Measurements from ENCODE around the gene SMYD4.
"Not testable (repeated sequence)": the region's sequence is repeated elsewhere in the genome, so short reads cannot be mapped to it uniquely, and the experiment has no call there.

Gene SMYD4

GRCh38 chr17:1830288-1830687, 586 bp upstream of the SMYD4 start:
- TF ChIP-seq, protein P1, sequence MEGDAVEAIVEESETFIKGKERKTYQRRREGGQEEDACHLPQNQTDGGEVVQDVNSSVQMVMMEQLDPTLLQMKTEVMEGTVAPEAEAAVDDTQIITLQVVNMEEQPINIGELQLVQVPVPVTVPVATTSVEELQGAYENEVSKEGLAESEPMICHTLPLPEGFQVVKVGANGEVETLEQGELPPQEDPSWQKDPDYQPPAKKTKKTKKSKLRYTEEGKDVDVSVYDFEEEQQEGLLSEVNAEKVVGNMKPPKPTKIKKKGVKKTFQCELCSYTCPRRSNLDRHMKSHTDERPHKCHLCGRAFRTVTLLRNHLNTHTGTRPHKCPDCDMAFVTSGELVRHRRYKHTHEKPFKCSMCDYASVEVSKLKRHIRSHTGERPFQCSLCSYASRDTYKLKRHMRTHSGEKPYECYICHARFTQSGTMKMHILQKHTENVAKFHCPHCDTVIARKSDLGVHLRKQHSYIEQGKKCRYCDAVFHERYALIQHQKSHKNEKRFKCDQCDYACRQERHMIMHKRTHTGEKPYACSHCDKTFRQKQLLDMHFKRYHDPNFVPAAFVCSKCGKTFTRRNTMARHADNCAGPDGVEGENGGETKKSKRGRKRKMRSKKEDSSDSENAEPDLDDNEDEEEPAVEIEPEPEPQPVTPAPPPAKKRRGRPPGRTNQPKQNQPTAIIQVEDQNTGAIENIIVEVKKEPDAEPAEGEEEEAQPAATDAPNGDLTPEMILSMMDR (IDR thresholded peaks at IDR 0.05; ENCODE audit: extremely low read depth, missing control alignments) = no peak
- peak; percentile 35 for DNase-seq (ENCODE audit: low spot score)

- DNase-seq (ENCODE audit: low spot score) = peak; percentile 18
- TF ChIP-seq, protein P1 (IDR thresholded peaks at IDR 0.05; ENCODE audit: extremely low read depth, missing control alignments) = no peak
Observed at GRCh38 chr17:1829216-1829591, 498 bp downstream of the SMYD4 start.

GRCh38 chr17:1820528-1821252, 9.0 kb downstream of the SMYD4 start:
- DNase-seq (ENCODE audit: low spot score) = peak; percentile 30
- TF ChIP-seq, protein P1 (IDR thresholded peaks at IDR 0.05; ENCODE audit: extremely low read depth, missing control alignments) = no peak

GRCh38 chr17:1813088-1813487, 16.6 kb downstream of the SMYD4 start:
- DNase-seq (ENCODE audit: low spot score) = no peak
- TF ChIP-seq, protein P1 (IDR thresholded peaks at IDR 0.05; ENCODE audit: extremely low read depth, missing control alignments) = no peak

GRCh38 chr17:1810450-1811103, 19.1 kb downstream of the SMYD4 start:
- no peak for DNase-seq (ENCODE audit: low spot score)
- TF ChIP-seq, protein P1 (IDR thresholded peaks at IDR 0.05; ENCODE audit: extremely low read depth, missing control alignments) = no peak

DNA sequence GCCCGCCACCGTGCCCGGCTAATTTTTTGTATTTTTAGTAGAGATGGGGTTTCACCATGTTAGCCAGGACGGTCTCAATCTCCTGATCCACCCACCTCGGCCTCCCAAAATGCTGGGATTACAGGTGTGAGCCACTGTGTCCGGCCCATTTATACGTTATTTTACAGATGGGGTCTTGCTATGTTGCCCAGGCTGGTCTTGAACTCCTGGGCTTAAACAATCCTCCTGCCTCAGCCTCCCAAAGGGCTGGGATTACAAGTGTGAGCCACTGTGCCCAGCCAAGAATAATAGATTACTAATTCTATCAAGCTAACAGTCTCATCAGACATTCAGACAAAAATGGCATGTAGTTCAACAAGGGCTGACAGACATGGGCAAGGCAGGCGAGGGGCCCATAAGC, 19.9 kb downstream of the SMYD4 start:
- DNase-seq (ENCODE audit: low spot score) = not testable (repeated sequence)

GRCh38 chr17:1808644-1809043, 21.1 kb downstream of the SMYD4 start:
- no peak for DNase-seq (ENCODE audit: low spot score)
- TF ChIP-seq, protein P1 (IDR thresholded peaks at IDR 0.05; ENCODE audit: extremely low read depth, missing control alignments) = no peak

DNA sequence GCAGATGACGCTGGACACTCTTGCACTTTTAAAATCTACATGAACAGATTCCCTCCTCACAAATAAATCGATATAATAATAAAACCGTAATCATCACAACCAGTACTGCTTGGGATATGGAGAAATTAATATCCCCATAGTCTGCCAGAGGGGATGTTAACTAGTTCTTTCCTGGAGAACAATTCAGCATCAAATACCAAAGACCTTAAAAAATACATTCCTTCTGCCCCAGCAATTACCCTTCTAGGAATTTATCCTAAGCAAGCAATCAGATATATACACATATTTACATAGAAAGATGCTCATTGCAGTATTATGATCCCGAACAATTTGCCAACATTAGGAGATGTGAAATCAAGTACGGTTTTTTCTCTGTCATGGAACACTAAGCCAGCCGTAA, 21.8 kb downstream of the SMYD4 start:
- DNase-seq (ENCODE audit: low spot score) = no peak
- TF ChIP-seq, protein P1 (IDR thresholded peaks at IDR 0.05; ENCODE audit: extremely low read depth, missing control alignments) = no peak

Data from GM20000 (cell line).